Neuron (in vitro differentiated cells): ENCODE measurements around the gene RAD23A.
"Not testable (repeated sequence)": the region's sequence is repeated elsewhere in the genome, so short reads cannot be mapped to it uniquely, and the experiment has no call there.

ENCODE experiments used
- H2AFZ ChIP-seq: one replicate; pipeline ENCODE4 v1.6.1; 2013; ENCODE audit warnings: low read depth, mild to moderate bottlenecking, inconsistent platforms, low read length, moderate library complexity
- H3K27me3 ChIP-seq: one replicate; pipeline ENCODE4 v1.6.1; 2013; ENCODE audit warnings: low read length; ENCODE audit not compliant: insufficient read depth
- H3K36me3 ChIP-seq: one replicate; pipeline ENCODE4 v1.6.1; 2013; ENCODE audit warnings: low read length; ENCODE audit not compliant: insufficient read depth
- H3K4me1 ChIP-seq: one replicate; pipeline ENCODE4 v1.6.1; 2013; ENCODE audit warnings: low read length; ENCODE audit not compliant: insufficient read depth
- H3K4me3 ChIP-seq: 2 replicates; pipeline ENCODE4 v1.5.1; 2013; ENCODE audit warnings: mild to moderate bottlenecking, low read length, moderate library complexity
- H3K9me3 ChIP-seq: one replicate; pipeline ENCODE4 v1.6.1; 2013; ENCODE audit warnings: low read length

The RAD23A gene

DNA sequence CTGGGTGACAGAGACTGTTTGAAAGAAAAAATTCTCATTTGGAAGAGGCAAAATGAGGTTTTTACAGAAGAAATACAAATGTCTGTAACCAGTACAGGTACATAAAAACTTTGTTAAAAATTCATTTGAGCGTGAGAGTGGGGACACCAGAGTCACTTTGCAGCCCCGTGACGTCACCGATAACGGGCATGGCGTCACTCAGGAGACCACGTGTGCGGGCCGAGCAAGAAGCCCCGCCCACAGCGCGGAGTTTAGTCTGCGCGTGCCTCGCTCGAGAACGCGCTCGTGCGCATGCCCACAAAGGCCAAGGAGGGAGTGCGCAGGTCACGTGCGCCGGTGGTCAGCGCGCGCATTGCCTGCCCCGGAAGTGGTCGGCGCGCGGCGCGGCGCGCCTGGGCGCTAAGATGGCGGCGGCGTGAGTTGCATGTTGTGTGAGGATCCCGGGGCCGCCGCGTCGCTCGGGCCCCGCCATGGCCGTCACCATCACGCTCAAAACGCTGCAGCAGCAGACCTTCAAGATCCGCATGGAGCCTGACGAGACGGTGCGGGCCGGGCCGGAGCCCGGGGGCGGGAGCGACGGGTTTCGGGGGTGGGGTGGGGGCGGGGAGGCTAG, at the start of gene RAD23A:
TSS of gene RAD23A (plus strand) at position 384 of the 613 bp plus-strand sequence. CDS start at position 471, 87 bp downstream.
- H3K4me1 ChIP-seq, result peaks cover 10% of the 10 kb centered on the region
- H3K36me3 ChIP-seq, result peaks cover 66% of the 10 kb centered on the region
- no peaks in the 10 kb centered on the region for H3K27me3 ChIP-seq
- peak within 1 kb of the TSS; percentile 84 for H3K4me3 ChIP-seq
- no peaks in the 10 kb centered on the region for H3K9me3 ChIP-seq
- H2AFZ ChIP-seq, result no peak within 1 kb of the TSS

DNA sequence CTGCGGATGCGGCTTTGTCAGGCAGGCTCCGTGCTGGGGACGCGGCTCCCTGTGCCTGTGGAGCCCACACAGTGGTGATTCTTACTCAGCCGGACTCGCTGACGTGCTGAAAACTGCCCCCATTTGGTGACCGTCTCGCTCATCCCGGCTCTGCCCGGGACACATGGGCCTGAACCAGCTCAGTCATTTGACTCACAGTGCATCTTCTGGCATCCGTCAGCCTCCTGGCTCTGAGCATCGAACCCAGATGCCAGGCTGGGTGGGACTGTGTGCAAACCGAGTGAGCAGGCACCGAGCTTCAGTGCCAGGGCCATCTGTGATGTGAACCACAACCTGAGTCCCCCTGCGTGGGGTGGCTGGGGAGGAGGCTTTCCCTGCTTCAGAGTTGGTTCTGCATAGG, 49.2 kb upstream of the RAD23A start:
- H2AFZ ChIP-seq, result no peak overlapping the region
- no peaks in the 10 kb centered on the region for H3K27me3 ChIP-seq
- H3K9me3 ChIP-seq, result no peaks in the 10 kb centered on the region
- peaks cover 42% of the 10 kb centered on the region for H3K36me3 ChIP-seq
- no peak overlapping the region for H3K4me3 ChIP-seq
- H3K4me1 ChIP-seq, result peaks cover 6% of the 10 kb centered on the region

DNA sequence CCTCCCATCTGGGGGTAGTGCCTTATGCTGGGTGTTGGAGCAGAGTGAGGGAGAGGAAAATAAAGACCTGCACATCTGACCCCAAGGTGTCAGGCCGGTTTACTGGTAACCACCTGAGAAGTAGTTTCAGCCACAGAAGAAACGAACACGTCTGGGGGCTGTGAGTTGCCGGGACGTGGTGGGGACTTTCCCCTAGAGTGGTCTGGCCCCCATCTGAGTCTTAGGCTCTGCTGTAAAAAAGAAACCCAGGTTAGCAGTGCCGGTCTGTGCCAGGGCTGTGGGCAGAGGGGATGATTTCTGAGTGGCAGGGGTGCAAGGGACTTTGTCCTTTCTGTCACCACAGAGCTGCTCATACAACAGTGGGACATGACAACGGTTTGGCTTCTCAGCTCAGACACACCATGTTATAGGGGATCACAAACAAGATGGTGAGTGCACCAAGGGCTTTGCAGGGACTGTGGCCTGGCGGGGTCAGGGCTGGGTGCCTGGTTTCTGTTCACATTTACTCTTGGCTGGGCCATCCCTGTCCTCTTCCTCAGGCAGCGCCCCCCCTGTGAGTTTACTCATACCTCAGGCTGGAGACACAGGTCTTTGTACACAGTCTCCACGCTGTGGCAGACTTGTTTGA, 45.7 kb upstream of the RAD23A start:
- H3K4me1 ChIP-seq, result no peaks in the 10 kb centered on the region
- H3K36me3 ChIP-seq, result peaks cover 29% of the 10 kb centered on the region
- H3K4me3 ChIP-seq, result no peak overlapping the region
- H3K9me3 ChIP-seq, result no peaks in the 10 kb centered on the region
- no peaks in the 10 kb centered on the region for H3K27me3 ChIP-seq
- no peak overlapping the region for H2AFZ ChIP-seq

DNA sequence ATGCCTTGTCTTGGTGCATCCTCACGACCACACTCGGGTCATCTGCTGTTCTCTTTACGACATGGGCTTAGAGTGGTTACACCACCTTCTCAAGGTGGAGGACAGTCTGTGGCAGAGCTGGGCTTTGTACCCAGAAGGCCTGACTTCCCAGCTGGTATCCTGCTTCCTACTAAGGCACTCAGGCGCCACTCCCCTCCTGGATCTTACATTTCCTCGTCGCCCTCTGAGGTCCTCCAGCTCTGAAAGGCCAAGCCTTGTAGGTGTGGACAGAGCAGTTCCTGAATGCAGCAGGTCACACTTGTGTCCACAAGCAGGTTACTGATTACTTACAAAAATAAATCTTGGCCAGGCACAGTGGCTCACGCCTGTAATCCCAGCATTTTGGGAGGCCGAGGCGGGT, 38.5 kb upstream of the RAD23A start:
- Histone ChIP-seq H3K36me3 (no peaks in the 10 kb centered on the region), H3K4me3 (no peak overlapping the region), H2AFZ (no peak overlapping the region), H3K27me3 (no peaks in the 10 kb centered on the region), H3K4me1 (peaks cover 9% of the 10 kb centered on the region), H3K9me3 (no peaks in the 10 kb centered on the region)

DNA sequence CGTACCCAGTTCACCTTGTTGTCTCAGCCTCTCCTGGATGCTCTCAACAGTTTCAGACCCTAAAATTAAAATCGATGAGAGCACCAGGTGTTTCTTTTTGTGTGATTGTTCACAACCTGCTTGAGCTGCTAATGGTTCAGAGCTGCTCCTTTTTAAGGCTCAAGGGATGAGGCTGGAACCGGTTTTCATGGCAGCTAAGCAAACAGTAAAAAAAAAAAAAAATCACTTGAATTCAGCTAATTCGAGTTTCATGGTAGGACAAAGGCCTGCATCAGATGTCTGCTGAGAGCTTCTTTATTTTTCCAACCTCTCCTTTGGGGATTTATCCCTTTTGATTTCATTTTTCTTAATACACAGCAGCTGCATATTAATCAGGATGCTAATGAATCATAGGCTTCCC, 33.1 kb upstream of the RAD23A start:
- Histone ChIP-seq H2AFZ (no peak overlapping the region), H3K4me1 (peaks cover 26% of the 10 kb centered on the region), H3K36me3 (peaks cover 3% of the 10 kb centered on the region), H3K27me3 (no peaks in the 10 kb centered on the region), H3K9me3 (no peaks in the 10 kb centered on the region), H3K4me3 (no peak overlapping the region)

DNA sequence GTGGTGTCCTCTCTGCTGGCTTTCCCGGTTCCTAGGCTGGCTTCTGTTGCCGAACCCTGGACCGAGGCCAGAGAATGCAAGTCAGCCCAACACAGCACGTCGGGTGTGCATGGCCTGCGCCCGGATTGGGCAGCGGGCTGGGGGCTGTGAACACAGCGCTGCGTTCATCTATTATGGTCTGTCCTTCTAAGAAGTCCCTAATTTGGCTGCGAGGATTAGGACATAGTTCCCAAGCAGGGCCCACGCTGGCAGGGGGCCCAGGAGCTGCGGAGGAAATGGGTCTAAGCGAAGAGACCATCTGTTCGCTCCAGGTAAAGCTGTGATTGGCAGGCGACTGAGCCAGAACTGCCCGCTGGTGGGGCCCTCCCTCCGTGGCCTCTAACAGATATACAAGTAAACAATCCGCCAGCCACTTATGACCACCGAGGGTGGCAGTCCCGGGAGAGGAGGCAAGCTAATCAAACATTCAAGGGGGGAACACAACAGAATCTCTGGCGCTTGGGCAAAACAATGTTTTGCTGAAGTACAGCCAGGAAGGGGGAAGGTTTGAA, 32.6 kb upstream of the RAD23A start:
- Histone ChIP-seq H3K4me1 (peaks cover 26% of the 10 kb centered on the region), H2AFZ (no peak overlapping the region), H3K4me3 (no peak overlapping the region), H3K27me3 (no peaks in the 10 kb centered on the region), H3K9me3 (no peaks in the 10 kb centered on the region), H3K36me3 (peaks cover 3% of the 10 kb centered on the region)

DNA sequence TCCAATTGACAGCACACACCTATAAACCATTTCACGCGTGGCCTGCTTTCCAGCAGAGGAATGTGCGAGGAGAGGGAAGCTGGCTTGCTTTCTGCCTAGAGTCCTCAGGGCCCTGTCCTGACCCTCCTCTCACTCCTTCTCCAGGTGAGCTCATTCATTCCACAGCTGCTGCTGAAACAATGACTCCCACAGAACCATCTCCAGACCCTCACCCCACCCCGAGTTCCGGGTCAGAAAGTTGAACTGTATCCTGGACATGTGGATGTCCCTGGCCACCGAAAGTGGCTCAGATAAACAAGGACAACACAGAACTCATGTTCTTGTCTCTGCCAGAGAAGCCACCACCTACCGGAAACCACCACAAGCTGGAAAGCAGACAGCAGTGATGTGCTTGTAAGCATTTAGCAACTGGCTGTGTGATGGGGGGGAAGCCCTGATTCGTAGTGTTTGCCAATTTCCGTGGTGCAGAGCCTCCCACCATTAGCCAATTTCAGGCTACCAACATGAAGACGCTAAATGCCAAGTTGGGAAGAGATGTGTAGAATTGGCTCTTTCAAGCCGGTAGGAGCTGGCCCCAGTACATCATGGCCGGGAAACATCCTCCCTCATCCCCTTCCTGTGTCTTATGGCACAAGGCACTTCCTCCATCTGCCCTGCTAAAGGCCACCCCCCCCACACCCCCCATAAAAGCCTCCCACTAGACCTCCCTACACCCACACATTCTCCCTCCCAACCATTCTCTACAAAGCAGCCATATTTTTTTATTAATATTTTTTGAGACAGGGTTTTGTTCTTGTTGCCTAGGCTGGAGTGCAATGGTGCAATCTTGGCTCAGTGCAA, 31.6 kb upstream of the RAD23A start:
- peaks cover 3% of the 10 kb centered on the region for H3K36me3 ChIP-seq
- peaks cover 20% of the 10 kb centered on the region for H3K4me1 ChIP-seq
- no peak overlapping the region for H3K4me3 ChIP-seq
- no peaks in the 10 kb centered on the region for H3K27me3 ChIP-seq
- no peaks in the 10 kb centered on the region for H3K9me3 ChIP-seq
- H2AFZ ChIP-seq, result no peak overlapping the region

DNA sequence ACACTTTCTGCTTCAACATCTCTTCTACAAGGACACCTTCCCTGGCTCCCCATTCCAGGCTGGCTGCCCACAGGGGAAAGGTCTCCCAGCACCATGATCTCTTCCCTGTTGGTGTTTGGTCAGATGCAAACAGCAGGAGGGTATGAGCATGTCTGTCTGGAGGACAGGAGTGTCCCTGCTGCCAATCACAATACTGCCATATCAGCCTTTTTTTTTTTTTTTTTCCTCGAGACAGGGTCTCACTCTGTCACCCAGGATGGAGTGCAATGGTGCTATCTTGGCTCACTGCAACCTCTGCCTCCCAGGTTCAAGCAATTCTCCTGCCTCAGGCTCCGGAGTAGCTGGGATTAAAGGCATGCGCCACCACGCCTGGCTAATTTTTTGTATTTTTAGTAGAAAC, 29.8 kb upstream of the RAD23A start:
- not testable (repeated sequence) for H3K9me3 ChIP-seq, H3K27me3 ChIP-seq, H2AFZ ChIP-seq, H3K36me3 ChIP-seq, H3K4me3 ChIP-seq
- H3K4me1 ChIP-seq, result peaks cover 18% of the 10 kb centered on the region

DNA sequence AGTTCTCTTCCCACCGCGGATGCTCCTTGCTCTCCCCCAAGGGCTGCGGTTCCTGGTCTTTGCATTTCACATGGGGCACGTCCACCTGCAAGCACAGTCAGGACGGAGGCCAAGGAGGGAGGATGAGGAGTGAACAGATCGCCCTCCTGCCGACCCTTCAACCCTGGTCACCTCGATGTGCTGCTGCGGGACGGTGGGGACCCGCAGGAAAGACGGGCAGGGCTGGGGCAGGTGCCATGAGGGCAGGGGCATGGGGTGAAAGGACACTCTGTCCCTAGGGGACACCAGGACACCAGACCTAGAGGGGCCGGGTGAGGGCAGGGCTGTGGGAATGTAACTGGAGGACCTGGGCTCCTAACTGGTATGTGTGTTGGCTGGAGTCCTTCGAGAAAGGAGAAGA, 27.4 kb upstream of the RAD23A start:
- Histone ChIP-seq H2AFZ (no peak overlapping the region), H3K4me1 (peaks cover 6% of the 10 kb centered on the region), H3K9me3 (no peaks in the 10 kb centered on the region), H3K27me3 (no peaks in the 10 kb centered on the region), H3K4me3 (no peak overlapping the region), H3K36me3 (peaks cover 15% of the 10 kb centered on the region)

DNA sequence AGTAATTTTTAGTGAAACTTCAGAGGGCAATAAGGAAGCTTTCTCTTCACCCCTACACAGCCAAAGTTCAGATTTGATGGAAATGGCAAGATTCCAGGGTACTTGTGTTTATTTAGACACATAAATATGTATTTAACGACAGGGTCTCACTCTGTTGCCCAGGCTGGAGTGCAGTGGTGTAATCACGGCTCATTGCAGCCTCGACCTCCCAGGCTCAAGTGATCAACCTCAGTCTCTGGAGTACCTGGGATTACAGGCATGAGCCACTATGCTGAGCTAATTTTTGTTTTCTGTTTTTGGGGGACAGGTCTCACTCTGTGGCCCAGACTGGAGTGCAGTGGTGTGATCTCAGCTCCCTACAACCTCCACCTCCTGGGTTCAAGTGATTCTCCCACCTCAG, 24.6 kb upstream of the RAD23A start:
- no peaks in the 10 kb centered on the region for H3K27me3 ChIP-seq
- no peak overlapping the region for H2AFZ ChIP-seq
- H3K9me3 ChIP-seq, result no peaks in the 10 kb centered on the region
- H3K4me1 ChIP-seq, result no peaks in the 10 kb centered on the region
- peaks cover 35% of the 10 kb centered on the region for H3K36me3 ChIP-seq
- no peak overlapping the region for H3K4me3 ChIP-seq

DNA sequence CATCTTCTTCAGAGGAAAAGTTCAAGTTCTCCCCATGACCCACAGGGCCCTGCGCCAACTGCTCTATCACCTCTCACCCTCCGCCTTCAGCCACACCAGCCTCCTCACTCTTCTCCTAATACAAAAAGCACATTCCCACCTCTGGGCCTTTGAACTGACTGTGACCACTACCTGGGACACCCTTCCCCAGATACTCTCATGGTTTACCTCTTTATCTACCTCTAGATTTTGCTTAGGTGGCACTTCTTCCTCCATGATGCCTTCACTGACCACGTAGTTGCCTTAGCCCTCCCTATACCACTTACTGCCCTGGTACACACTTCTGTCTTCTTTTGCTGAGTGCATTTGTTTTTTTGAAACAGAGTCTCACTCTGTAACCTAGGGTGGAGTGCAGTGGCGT, 22.7 kb upstream of the RAD23A start:
- no peaks in the 10 kb centered on the region for H3K9me3 ChIP-seq
- H3K4me3 ChIP-seq, result no peak overlapping the region
- no peak overlapping the region for H2AFZ ChIP-seq
- no peaks in the 10 kb centered on the region for H3K4me1 ChIP-seq
- no peaks in the 10 kb centered on the region for H3K27me3 ChIP-seq
- H3K36me3 ChIP-seq, result peaks cover 44% of the 10 kb centered on the region

DNA sequence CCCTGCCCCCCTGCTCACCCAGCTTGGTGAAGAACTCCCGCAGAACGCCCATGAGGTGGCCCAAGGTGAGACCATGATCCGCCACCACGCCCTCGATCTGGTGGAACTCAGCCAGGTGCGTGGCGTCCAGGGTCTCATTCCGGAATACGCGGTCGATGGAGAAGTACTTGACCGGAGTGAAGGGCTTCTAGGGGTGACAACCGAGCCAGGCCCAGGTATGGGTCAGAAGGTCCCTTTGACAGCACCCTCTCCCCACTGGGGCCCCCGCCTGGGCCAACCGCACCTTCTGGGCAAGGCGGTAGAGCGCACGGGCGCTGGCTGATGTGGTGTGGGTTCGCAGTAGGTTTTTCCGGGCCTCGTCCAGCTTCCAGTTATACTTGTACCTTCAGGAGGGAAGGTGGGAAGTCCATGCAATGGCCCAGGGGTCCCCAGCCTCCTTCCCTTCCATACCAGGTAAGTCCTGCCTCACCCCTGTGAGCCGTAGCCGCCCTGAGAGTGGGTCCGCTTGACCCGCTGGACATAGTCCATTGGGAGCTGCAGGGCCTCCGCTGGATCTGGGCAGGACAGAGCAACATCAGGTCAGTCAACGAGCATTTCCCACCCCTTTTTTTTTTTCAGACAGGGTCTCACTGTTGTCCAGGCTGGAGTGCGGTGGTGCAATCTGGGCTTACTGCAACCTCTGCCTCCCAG, 20.9 kb upstream of the RAD23A start:
- H3K4me3 ChIP-seq, result no peak overlapping the region
- peaks cover 60% of the 10 kb centered on the region for H3K36me3 ChIP-seq
- H3K9me3 ChIP-seq, result no peaks in the 10 kb centered on the region
- H3K4me1 ChIP-seq, result no peaks in the 10 kb centered on the region
- H3K27me3 ChIP-seq, result no peaks in the 10 kb centered on the region
- no peak overlapping the region for H2AFZ ChIP-seq
